Measurements from ENCODE around the gene THSD7B.
"Not testable (repeated sequence)": the region's sequence is repeated elsewhere in the genome, so short reads cannot be mapped to it uniquely, and the experiment has no call there.

The THSD7B gene, protein sequence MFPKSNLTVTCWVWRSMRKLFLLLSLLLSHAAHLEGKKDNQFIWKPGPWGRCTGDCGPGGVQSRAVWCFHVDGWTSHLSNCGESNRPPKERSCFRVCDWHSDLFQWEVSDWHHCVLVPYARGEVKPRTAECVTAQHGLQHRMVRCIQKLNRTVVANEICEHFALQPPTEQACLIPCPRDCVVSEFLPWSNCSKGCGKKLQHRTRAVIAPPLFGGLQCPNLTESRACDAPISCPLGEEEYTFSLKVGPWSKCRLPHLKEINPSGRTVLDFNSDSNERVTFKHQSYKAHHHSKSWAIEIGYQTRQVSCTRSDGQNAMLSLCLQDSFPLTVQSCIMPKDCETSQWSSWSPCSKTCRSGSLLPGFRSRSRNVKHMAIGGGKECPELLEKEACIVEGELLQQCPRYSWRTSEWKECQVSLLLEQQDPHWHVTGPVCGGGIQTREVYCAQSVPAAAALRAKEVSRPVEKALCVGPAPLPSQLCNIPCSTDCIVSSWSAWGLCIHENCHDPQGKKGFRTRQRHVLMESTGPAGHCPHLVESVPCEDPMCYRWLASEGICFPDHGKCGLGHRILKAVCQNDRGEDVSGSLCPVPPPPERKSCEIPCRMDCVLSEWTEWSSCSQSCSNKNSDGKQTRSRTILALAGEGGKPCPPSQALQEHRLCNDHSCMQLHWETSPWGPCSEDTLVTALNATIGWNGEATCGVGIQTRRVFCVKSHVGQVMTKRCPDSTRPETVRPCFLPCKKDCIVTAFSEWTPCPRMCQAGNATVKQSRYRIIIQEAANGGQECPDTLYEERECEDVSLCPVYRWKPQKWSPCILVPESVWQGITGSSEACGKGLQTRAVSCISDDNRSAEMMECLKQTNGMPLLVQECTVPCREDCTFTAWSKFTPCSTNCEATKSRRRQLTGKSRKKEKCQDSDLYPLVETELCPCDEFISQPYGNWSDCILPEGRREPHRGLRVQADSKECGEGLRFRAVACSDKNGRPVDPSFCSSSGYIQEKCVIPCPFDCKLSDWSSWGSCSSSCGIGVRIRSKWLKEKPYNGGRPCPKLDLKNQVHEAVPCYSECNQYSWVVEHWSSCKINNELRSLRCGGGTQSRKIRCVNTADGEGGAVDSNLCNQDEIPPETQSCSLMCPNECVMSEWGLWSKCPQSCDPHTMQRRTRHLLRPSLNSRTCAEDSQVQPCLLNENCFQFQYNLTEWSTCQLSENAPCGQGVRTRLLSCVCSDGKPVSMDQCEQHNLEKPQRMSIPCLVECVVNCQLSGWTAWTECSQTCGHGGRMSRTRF (N-terminal part only)

DNA sequence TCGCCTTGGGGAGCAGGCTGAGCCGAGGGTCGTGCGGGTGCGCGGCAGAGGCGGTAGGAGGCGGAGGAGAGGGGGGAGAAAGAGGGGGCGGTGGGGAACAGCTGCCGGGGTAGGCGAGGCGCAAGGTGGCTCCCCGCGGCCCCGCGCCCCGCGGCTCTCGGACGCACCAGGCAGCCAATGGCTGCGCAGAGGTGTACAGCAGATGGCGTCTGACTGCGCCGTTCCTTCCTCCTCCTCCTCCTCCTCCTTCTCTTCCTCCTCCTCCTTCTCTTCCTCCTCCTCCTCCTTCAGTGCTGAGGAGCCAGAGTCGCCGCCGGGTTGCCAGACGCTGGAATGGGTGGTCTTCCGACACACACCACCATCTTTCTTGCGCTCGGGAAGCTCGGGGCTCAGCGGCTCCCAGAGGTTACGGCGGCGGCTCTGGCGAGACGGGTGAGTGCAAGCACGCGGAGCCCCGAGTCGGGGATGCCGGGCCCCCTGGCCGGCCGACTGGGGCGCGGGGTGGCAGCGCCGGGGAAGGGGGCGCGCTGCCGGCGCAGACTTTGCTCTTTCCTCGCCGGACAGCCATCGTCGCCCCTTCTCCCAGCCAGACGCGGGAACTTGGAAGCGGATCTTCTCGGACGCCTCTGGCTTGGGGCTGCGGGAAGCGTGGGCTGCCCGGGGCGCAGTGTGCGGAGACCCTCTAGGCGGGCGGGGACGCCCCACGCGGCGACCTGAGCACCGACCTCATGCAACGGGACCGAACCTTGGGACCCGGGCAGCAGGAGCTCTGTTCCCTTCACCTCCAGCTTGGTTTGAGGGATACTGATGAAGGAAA lies at the start of gene THSD7B:
Gene THSD7B, plus strand, starts transcription at position 290 of the 817 bp plus-strand sequence. CDS start 116,634 bp downstream, outside the sequence.
- no peak for DNase-seq (ENCODE audit: low read depth)

DNA sequence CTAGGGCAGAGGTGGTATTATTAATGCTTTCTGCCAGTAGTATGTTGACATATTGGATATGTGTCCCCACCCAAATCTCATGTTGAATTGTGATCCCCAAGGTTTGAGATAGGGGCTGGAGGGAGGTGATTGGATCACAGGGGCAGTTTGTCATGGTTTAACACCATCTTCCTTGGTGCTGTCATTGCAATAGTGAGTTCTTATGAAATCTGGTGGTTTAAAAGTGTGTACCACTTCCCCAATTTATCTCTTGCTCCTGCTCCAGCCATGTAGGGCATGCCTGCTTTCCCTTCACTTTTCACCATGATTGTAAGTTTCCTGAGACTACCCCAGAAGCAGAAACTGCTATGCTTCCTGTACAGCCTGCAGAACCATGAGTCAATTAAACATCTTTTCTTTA lies 47.1 kb upstream of the THSD7B start:
- DNase-seq (ENCODE audit: low read depth) = no peak

DNA sequence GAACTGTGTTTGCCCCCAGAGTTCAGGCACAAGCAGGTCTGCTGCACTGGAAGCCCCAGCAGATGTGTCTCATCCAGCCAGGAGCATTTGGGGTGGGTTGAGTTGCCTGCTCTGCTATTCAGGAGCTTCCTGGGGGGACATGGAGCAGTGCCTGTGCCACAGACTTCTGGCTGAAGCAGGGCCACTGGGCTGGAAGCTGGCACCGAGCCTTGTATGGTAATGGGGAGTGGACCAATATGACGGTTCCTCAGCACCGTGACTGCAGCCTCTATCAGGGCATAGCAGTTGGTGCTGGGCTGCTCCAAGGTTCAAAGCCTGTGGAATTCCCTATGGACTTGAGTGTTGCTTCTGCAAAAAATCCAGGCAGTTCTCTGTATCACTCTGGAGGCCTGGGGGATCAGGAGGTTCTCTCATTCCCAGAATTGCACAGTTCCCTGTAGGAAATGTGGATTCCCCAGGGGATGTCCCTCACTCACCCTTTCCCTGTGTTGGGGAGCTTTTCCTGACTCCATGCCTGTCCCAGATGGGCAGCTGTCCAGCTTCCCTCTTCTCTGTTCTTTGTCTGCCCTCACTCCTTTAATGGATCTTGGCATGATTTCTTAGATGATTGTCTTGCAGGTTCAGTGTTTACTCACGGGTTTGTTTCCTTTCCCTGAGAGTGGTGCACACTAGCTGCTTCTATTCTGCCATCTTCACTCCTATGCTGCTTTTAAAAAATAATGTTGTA lies 37.2 kb upstream of the THSD7B start:
- no peak for DNase-seq (ENCODE audit: low read depth)

DNA sequence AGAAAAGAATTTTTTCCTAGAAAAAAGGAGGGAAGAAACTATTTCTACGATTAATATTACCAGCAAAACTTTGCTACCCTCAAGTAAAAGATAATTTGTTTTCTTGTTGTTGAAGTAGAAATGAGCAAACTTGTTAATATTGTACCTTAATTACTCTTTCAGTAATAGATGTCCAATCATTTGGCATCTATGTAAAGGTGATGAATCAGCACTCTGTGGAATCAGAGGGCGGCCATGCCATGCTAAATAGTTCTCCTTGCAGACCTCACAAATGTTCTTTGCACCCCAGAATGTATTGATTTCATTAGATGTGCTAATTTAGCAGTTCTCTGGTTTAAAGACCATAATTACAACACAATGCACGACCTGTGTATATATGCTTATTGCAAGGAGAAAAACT lies 29.1 kb upstream of the THSD7B start:
- DNase-seq (ENCODE audit: low read depth) = no peak

DNA sequence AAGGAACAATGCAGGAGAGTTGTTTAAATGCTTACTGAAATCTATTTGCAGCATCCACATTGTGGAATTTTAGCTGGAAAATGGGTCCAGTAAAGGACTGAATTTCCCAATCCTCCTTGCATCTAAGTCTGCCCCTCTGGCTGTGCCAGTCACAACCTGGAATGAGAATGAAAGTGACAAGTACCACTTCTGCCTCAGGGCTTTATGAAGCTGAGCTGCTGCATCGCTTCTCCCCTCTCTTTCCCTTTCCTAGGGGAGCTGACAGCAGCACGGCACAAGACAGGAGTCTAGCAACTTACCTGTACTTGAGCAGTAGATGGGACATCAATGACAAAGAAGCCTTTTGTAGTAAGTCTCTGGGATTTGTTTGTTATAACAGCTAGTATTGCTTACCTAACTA lies 27.3 kb upstream of the THSD7B start:
- no peak for DNase-seq (ENCODE audit: low read depth)

DNA sequence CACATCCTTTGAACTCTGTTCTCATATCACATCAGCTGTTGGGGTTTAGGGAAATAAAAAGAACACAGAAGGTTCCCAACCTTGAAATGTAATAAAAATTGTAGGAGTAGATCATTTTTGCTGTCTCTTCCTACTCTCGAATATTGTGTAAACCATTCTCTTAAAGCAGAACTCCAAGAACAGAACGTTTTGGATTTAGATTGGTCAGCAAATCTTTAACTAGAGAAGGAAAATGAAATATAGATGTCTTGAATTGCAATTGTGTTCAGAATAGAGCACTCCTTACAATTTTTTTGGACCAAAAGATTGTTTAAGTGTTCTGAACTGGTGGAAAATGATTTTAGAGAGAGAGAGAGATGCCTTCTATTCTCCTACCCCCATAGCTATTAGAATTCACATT lies 23.9 kb upstream of the THSD7B start:
- no peak for DNase-seq (ENCODE audit: low read depth)

DNA sequence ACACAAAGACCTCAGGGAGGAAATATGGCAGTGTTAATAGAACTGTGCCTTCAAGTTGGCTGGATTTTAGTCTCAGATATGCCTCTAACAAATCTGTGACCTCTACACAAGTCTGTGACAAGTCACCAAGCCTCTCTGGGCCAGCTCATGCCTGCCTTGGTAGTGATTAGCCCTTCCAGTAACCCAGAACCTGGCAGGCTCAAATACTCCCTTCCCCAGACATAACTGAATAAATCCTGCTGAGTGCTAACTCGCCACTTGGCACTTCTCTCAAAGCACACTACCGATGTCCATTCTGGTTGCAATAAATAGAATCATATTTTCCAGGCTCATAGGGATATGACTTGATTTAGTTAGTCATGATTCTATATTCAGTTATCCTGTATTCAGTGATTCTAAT lies 15.3 kb upstream of the THSD7B start:
- DNase-seq (ENCODE audit: low read depth) = no peak

DNA sequence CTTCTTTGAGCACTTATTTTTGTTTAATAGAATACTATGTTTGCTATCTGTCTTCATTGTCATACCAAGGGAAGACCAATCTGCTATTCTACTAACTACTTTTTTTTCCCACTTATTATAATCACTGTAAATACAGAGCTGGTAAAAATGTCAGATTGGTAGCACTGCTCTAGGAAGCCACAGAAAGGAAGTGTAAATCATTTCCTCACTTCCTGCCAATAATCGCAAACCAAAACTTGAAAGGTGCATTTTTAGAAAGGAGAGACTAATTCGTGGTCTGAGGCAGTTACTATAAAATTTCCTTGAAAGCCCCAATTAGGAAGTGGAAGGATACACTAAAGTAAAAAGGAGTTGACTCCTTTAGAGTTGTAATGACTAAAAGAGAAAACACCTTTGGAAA lies 13.9 kb upstream of the THSD7B start:
- DNase-seq (ENCODE audit: low read depth) = no peak

DNA sequence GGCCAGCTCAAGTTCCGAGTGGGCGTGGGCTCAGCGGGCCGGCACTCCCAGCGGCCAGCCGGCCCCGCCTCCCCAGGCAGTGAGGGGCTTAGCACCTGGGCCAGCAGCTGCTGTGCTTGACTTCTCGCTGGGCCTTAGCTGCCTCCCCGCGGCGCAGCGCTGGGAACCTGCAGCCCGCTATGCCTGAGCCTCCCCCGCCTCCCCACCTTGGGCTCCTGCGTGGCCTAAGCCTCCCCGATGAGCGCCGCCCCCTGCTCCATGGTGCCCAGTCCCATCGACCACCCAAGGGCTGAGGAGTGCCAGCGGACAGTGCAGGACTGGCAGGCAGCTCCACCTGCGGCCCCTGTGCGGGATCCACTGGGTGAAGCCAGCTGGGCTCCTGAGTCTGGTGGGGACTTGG lies 6.8 kb upstream of the THSD7B start:
- not testable (repeated sequence) for DNase-seq (ENCODE audit: low read depth)

DNA sequence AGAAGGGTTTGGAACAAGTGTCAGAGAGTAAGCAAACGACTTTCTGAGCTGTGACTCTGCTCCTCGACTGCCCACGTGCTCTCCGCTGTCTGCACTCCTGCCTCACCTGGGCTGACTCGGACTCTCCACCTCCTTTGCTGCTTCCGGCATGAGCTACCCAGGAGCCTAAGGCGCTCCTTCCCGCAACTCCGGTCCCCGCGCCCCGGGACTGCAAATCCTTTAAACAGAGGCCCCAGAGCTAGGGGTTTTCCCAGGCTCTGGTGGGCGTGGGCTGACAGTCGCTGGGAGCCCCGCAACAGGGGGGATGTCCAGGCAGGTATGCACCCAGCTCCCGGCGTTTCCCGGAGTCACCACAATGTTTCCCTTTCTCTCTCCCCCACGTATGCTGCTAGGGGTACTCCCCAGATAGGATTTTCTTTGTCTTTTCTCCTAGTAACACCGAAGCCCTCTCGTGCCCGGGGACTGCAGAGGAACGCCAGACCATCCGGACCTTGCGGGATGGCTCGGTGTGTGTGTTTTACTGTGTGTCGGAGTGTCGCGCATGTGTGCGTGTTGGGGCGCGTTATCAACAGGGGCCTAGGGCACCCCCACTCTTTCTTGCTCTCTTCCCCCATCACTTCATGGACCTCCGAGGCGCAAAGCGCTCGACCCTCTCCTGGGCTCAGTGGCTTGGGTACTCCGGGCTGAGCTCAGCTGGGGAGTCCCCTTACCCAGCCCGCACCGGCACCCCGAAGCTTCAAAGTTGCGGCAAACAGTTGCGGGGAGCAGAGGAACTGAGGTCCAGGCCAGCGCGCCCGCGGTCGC lies 691 bp upstream of the THSD7B start:
- DNase-seq (ENCODE audit: low read depth) = no peak

DNA sequence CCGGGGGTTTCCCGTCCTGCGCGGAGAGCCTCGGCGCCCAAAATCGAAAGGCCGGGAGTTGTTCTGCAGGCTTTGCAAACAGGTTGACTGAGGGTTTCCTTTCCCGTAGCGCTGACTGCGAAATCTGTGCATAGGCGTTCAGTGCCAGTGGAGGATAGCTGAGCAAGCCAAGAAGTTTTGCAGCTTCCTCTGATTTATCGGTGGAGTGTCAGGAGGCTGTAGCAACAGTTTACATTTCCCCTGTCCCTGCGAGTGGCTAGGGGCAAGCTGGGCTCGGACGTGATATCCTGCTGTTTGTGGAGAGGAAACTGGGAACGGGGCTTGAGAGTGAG lies 694 bp downstream of the THSD7B start:
- DNase-seq (ENCODE audit: low read depth) = no peak

DNA sequence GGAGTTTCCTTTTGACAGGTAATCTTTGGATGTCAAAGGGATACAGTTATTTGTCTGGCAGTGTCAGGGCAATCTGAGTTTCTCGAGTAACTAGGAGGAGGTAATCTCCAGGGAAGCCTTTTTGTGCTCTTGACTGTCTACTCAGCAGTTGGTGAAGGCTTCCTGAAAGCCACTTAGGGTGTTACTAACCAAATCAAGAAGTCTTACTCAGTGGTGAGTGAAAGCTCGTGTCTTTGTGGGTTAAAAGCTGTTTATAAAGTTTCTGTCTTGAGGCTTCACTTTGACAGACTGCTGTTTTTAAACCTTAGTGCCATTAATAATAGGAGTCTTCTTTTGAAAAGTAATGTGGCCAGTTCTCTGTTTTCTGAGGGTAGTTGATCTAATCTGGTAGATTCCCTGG lies 1.7 kb downstream of the THSD7B start:
- no peak for DNase-seq (ENCODE audit: low read depth)

DNA sequence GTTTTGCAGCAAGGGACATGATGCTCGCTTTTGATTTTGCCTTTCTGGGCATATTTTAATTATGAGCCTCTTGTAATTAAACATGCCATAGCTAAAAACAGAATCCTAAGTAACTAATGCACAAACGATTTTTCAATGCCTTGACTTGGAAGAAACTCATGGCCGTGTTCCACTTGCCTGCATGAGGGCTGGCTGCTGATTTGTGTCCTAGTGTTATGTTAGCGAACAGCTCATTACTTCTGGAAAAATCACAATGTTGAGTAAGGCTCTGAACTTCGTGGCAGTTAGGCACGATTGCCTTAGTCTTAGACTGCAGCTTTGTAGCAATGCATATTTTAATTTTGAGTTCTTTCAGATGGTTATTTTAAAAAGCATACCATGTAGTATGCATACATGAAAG lies 4.5 kb downstream of the THSD7B start:
- no peak for DNase-seq (ENCODE audit: low read depth)

DNA sequence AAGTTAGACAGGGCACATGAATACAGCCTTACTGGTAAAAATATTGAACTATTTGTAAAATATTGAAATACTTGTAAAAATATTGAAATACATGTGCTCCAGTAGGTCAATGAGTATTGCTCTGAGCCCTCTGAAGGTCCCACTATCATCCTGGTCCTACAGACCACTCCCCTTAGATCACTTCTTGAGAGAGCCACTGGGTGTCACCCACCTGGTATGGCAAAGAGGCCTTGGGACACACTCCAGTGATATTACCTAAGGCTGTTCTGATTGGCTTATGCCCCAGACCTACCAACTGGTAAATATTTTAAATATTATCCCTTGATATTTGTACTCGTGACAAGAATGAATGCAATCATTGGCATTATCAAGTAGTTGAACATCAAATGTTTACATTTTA lies 5.0 kb downstream of the THSD7B start:
- no peak for DNase-seq (ENCODE audit: low read depth)

DNA sequence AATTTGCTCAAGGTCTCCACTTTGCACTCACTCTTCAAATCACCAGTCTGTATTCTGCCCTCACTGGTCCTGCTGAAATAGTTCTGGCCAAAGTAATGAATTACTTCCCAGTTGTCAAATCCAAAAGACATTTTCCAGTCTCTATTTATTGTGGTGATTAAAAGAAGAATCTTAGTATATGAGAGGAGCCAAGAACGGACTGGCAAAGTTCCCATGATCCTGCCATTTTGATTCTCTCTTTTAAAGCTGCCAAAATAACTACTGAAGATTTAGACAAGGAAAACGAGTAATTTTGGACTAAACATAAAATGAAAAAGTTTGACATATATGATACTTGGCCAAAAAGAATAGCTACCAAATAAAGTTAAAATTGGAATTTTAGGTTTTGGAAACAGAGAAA lies 12.0 kb downstream of the THSD7B start:
- DNase-seq (ENCODE audit: low read depth) = no peak

DNA sequence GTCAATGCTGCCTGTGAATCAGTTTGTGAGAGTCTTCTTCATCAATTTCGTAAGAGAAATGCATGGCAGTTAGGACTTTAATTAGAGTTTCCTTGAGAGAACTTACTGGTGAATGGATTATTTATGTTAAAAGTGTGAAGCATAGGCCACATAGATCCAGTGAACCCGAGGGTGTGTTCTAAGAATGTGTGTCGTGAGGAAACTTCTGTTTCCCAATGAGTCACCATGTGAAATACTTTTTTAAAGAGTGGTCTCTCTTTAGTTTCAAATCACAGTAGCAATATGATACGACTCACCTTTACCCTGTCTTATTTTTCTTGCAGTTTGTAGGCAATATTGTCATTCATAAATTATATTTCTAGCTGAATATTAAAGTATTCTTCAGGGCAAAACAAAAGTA lies 18.5 kb downstream of the THSD7B start:
- no peak for DNase-seq (ENCODE audit: low read depth)

DNA sequence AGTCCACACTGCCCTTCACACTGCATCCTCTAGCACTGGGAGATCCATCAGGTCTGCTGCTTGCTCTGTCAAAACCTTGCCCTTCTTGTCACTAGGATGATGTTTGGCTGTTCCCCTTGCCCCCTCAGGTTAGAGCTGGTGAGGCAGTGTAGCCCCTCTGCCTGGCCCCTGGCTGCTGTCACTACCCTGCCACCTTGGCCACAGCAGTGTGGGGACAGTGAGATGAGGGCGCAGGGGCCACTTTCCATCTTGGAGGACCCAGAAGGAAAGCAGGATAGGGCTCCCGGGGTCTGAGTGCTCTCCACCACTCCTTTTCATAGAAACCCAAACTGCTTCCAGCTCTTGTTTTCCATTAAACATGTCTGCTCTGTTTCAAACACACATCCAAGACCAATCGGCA lies 19.9 kb downstream of the THSD7B start:
- no peak for DNase-seq (ENCODE audit: low read depth)

DNA sequence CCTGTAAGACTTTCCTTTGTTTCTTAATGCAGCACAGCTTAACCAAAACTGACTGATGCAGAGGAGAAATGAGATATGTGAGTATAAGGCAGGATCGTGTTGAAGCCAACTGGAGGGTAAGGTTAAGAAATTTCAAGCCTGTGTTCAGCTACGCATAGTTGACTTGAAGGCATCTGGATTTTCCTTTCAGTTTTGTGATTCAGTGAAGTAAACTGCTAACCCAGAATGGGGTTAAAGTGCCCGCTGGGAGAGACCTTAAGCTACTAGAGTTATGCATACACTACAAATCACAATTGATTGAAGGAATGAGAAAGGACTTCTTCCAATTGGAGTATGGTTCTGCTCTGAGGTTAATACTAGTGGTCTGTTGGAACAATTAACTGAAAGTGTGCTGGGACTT lies 22.6 kb downstream of the THSD7B start:
- no peak for DNase-seq (ENCODE audit: low read depth)

DNA sequence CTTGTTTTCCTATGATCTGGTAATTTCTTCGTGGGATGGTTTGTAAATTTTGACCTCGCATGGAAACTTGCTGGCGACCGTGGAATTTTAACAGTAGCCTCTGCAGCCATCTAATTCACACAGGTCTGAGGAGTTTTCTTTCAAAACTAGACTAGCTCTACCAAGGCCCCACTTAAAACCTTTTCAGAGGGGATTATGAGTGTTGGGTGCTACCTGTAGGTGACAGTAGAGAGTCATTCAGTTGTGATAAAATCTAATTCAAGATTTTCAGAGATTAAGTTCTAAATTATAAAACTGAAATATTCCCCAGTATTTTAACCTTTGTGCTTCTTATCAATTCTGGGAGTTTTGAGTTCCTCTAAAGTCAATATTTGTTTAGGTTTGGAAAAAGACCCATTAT lies 31.0 kb downstream of the THSD7B start:
- DNase-seq (ENCODE audit: low read depth) = no peak

DNA sequence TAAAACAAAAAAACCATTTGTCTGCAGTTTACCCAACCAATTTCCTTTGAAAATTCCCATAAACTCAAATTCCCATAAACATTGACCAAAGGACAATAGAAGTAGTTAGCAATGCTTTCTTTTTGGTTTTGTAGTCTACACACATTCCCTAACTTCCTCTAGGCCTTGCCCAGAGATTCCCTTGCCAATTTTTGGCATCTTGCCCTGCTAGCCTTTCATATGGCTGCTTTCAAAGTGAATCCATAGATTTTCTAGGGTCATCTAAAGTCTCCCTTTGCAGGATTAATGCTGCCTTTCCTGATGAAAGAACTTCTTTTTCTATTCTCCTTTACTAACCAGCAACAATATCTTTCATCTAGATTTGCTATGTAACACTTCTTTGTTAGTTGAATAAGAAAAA lies 33.4 kb downstream of the THSD7B start:
- no peak for DNase-seq (ENCODE audit: low read depth)

Data from GM04503 (cell line).